Activated naive CD4-positive, alpha-beta T cell treated with anti-CD3 and anti-CD28 coated beads, Interleukin-2, amount 50 U/mL, for 72 hours (primary cell): Measurements from ENCODE around the gene ATXN7L1. TPM values are rescaled to one million over a fixed set of nuclear protein-coding genes. Genes with fewer than 3 reads are reported as not detected.
A peak's percentile ranks its signal among the peaks of the same experiment; 100 is the strongest.
"Not testable (repeated sequence)": the region's sequence is repeated elsewhere in the genome, so short reads cannot be mapped to it uniquely, and the experiment has no call there.

Experiments
- ATAC-seq, 2 donors: fragments of 150-1000 bp; cut with Tn5 transposase; 2 replicates each; pipeline ENCODE4 v1.10.0; 2021; ENCODE audit warnings: mild to moderate bottlenecking in 2 of 2, moderate library complexity in 2 of 2
- DNase-seq, 2 donors: peaks; one replicate each; pipeline ENCODE4 v3.0.0; 2021 to 2022; ENCODE audit warnings: low spot score in 2 of 2
- H3K27ac Mint-ChIP-seq, 2 donors: one replicate each; pipeline ENCODE4 v1.8.0; 2022; ENCODE audit warnings: mild to moderate bottlenecking in 2 of 2, mixed read lengths in 2 of 2
- H3K36me3 Mint-ChIP-seq, 2 donors: one replicate each; pipeline ENCODE4 v1.8.0; 2022; ENCODE audit warnings: mixed read lengths in 2 of 2
- H3K9me3 Mint-ChIP-seq, 2 donors: one replicate each; pipeline ENCODE4 v1.8.0; 2022; ENCODE audit warnings: mixed read lengths in 2 of 2
- total RNA-seq, 2 donors: library from RNA; stranded (reverse); gene quantifications; one replicate each; pipeline ENCODE4 v1.2.3, GENCODE V29; 2022

ATXN7L1 gene
- total RNA-seq, 2 donors from 2014 or later, result 7.3 to 10.8 TPM

DNA sequence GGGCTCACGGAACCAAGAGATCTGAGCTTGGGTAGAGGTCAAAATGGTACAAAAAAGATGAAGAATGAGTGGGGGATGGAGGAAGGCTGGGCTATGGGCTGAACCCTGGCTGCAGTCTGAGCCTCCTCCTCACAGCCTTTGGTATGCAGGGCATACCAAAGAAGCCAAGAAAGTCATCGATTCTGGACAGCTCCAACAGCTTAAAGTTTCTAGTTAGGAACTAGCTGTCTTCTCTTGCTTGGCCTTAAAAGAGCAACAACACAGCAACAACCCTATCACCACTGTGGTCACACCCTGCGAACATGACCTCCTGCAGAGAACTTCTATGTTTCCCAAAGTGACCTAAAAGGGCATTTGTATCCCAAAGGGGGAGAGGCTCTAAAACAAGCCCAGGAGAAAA, 169.0 kb downstream of the ATXN7L1 start:
- no peak for DNase-seq
- Mint-ChIP-seq H3K9me3 (peaks cover 17 to 19% of the 10 kb centered on the region in 2 donors), H3K27ac (no peak overlapping the region), H3K36me3 (peaks cover 26 to 29% of the 10 kb centered on the region in 2 donors)
- ATAC-seq, result no peak

DNA sequence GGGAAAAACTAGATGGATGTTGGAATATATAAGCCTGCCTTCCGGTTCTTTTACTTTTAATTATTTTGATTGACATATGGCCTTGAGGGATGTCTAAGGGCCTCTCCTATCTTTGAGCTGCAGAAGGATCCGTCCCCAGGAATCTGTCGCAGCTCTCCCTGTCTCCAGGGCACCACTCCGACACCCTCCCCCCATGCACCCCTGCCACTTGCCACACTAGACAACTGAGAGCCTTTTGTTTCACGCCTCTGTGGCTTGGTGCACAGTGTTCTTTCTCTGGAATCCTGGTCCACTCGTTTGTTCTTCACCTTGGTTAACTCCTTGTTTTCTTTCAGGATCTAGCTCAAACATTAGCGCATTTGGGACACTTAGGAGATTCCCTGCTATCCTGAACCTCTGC, 171.0 kb downstream of the ATXN7L1 start:
- peaks cover 6 to 12% of the 10 kb centered on the region in 2 donors for H3K36me3 Mint-ChIP-seq
- peaks cover 4 to 5% of the 10 kb centered on the region in 2 donors for H3K9me3 Mint-ChIP-seq
- no peak for DNase-seq
- ATAC-seq, result no peak
- no peak overlapping the region for H3K27ac Mint-ChIP-seq

DNA sequence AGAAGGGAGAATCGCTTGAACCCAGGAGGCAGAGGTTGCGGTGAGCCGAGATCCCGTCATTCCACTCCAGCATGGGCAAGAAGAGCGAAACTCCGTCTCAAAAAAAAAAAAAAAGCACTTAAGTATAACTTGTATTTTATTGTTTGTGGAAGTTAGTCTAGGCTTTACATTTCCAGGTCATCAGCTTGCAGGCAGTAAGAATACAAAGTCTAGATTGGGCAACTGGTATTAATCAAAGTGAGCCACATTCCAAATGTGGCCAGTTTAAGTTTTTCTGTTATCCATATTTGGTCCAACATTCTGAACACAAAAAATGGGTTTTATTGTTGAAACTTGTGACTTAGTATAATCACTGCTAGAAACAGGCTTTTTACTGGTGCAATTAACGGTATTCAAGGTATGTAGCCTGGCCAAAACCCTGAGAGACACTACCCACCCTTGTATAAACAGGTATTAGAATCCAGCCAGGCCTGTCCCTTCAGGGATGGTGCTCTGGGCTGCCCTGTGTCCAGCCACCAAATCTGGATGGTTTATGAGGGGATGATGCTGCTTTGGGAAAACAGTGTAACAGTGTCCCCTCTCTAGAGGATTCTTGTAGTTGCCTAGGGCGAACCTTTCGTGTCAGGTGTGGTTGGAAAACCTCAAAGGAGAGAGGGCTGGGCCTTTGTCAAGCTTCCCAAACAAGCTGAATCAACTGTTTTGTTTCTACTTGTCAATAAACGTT, 173.0 kb downstream of the ATXN7L1 start:
- Mint-ChIP-seq H3K27ac (no peak overlapping the region), H3K36me3 (no peaks in the 10 kb centered on the region), H3K9me3 (no peaks in the 10 kb centered on the region)
- no peak for ATAC-seq
- no peak for DNase-seq

DNA sequence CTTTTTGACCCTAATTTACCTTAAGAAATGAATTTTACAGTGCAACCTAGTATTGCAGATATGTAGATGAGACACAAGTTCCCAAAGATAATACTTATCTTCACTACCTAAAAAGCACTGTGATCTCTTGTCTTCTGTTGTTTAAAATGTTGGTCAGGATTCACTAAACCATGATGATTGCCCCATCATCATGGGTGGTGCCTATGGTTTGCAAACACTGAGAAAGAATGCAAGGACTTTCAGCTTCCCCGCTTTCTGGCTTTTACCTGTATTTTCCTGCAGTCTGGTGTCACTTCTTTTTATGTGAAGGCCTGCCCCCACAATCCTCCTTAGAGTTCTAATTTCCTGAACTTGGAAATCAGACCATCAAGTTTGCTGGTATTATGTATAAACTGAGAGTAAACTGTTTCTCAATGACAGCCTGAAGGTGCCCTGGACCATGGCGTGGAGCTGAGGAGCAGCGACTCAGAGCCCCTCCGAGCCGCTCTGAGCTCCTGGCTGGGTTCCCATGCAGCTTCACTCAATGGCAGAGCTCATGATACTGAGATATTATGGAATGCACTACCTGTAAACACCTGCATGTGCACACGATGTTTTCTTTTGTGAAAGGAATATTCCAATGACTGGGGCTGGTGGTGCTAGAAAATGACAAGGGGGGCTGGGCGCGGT, 176.7 kb downstream of the ATXN7L1 start:
- Mint-ChIP-seq H3K9me3 (peaks cover 0 to 8% of the 10 kb centered on the region in 2 donors), H3K27ac (no peak overlapping the region), H3K36me3 (peaks cover 9 to 16% of the 10 kb centered on the region in 2 donors)
- ATAC-seq, result no peak
- no peak for DNase-seq

DNA sequence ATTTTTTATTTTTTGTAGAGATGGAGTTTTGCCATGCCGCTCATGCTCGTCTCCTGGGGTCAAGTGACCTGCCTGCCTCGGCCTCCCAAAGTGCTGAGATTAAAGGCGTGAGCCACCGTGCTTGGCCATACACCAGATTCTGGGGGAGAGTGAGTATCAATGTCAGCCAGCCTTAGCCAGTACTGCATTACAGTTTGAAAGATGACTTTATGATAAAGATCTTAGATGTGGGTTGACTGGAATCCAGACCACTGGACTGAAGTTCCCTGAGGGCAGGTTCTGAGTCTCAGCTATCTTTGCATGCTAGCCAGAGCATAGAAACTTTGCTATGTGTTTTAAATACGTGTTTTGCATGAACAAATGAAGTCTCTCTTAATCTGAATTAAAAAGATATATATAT, 177.9 kb downstream of the ATXN7L1 start:
- DNase-seq, result no peak
- no peak overlapping the region for H3K27ac Mint-ChIP-seq
- peaks cover 0 to 11% of the 10 kb centered on the region in 2 donors for H3K9me3 Mint-ChIP-seq
- ATAC-seq, result no peak
- H3K36me3 Mint-ChIP-seq, result peaks cover 9 to 16% of the 10 kb centered on the region in 2 donors

DNA sequence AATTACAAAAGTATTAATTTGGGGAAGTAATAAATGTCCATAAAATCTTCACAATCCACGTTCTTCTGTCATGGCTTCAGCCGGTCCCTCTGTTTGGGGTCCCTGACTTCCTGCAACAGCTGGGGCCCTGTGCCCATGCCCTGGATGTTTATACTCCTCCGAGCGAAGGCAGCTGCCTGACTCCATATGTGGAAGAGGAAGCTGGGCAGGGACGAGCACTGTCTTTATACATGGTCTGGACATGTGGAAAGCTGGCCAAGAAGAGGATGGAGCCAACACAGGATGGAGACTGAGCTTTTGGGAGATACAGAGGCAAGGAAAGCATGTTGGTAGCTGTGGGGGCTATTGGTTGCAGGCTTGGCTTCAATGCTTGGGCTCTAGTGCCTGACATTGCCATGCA, 178.6 kb downstream of the ATXN7L1 start:
- no peak for DNase-seq
- Mint-ChIP-seq H3K36me3 (peaks cover 9 to 16% of the 10 kb centered on the region in 2 donors), H3K27ac (no peak overlapping the region), H3K9me3 (peaks cover 0 to 12% of the 10 kb centered on the region in 2 donors)
- ATAC-seq, result no peak

DNA sequence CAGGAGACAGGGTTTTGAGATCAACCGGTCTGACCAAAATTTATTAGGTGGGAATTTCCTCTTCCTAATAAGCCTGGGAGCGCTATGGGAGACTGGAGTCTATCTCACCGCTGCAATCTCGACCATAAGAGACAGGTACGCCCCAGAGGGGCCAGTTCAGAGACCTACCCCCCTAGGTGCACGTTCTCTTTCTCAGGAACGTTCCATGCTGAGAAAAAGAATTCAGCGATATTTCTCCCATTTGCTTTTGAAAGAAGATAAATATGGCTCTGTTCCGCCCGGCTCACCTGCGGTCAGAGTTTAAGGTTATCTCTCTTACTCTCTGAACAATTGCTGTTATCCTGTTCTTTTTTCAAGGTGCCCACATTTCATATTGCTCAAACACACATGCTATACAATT, 179.2 kb downstream of the ATXN7L1 start:
- peaks cover 9 to 16% of the 10 kb centered on the region in 2 donors for H3K36me3 Mint-ChIP-seq
- not testable (repeated sequence) for H3K27ac Mint-ChIP-seq, ATAC-seq, DNase-seq
- peaks cover 0 to 12% of the 10 kb centered on the region in 2 donors for H3K9me3 Mint-ChIP-seq

DNA sequence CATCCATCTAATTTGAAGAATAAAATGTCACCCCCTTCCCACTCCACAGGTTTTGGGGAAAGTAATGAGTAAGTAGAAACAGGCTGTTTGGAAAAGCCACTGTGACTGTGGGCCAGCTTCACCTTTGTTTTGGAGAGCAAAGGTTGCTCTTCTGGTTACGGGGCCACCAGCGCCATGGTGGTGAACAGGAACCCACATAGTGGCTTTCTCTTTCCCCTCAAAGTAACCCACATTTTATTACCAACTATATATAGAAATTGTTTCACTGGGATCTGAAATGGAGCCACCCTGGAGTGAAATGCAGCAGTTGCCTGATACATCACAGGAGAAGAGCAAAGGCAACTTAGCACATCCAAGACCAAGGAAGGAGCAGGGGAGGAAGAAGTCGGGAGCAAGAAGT, 182.8 kb downstream of the ATXN7L1 start:
- no peak for DNase-seq
- Mint-ChIP-seq H3K36me3 (peaks cover 9 to 31% of the 10 kb centered on the region in 2 donors), H3K9me3 (peaks cover 0 to 12% of the 10 kb centered on the region in 2 donors), H3K27ac (no peak overlapping the region)
- ATAC-seq, result no peak

DNA sequence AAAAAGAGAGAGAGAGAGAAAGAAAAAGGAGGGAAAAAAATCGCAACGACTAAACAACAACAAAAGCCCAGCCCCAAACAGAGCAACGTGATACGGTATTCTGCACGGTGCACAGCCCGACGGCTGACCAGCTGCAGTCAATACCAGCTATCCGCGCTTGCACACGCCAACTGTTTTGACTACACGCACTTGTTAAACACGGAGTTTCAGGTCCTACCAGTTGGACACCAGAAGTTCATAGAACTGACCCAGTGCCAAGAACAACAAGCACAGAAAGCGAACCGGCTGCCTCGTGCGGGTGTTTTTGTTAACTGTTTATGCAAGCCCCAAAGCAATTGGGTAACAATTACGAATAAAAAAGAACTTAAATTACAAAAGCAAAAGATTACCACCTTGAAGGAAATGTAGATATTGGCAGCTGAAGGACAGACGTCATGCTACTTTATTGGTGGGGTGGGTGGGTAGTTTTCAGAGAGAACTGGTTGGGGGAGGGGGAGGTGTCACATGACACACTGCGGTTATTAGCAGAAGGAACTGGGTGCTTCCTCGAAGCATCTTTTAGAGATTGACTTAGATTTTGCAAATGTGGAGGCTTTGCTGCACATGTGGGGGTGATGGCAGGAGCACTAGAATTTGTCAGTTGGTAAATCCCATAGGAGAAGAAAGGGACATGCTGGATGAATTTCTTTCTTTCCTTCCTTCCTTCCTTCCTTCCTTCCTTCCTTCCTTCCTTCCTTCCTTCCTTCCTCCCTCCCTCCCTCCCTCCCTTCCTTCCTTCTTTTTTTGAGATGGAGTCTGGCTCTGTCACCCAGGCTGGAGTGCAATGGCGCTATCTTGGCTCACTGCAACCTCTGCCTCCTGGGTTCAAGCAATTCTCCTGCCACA, 184.5 kb downstream of the ATXN7L1 start:
- H3K36me3 Mint-ChIP-seq, result peaks cover 8 to 24% of the 10 kb centered on the region in 2 donors
- ATAC-seq (peak; percentile 39 to 55), DNase-seq (no peak)
- H3K9me3 Mint-ChIP-seq, result peaks cover 0 to 12% of the 10 kb centered on the region in 2 donors
- H3K27ac Mint-ChIP-seq, result peak overlapping the region; percentile 96 to 98

DNA sequence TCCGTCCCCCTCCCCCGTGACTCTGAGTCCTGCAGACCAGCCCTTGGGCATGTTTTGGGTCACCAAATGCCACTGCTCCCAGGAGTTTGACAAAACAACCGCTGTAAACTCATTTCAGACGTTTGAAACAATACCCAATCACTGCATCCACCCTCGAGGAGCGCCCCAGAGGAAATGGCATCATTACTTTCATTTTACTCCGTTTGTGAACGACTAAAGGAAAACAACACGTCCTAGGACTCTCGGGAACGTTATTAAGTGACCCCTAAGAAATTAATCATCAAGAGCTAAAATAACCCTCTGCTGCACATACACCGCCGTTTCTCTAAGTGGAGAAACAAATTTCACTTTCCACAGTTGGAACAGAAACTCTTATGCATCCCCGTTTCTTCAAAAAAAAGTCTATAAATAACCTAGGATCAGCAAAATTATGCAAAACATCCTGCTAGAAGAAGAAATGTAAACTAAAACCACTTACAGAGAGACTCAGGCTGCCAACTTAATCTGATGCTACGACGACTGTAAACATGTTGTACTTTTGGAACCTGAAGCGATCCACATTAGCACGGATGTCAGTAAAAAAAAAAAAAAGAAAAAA, 185.2 kb downstream of the ATXN7L1 start:
- Mint-ChIP-seq H3K9me3 (peaks cover 0 to 5% of the 10 kb centered on the region in 2 donors), H3K27ac (peak overlapping the region; percentile 96 to 98), H3K36me3 (peaks cover 1 to 16% of the 10 kb centered on the region in 2 donors)
- DNase-seq, result peak; percentile 44 to 69
- peak; percentile 87 to 92 for ATAC-seq

DNA sequence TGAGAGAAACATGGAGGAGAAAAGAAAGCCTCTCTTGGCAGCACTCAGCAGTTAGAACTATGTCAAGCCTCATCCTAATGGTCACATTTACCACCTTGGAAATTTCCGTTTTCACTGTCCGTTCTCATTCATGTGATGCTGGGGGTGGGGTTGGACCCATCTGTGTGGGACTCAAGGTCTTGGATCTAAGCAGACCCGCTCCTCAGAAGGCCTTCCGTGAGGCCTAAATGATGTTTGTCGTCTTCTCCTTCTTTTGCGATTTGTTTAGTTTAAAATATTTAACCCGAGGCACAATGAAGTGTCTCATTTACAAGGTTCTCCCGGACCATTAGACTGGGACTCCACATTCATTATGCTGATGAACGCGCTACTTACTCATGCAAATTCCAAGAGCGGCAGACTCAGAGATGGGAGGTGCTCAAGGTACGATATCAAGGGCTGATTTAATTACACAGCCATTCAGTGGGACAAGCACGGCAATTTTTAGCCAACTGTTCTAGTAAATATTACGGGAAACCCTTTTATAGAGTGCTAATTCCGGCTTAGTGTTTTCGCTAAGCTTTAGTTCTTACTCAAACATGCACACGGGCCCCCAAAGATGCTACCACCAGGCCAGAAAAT, 186.0 kb downstream of the ATXN7L1 start:
- ATAC-seq, result no peak

DNA sequence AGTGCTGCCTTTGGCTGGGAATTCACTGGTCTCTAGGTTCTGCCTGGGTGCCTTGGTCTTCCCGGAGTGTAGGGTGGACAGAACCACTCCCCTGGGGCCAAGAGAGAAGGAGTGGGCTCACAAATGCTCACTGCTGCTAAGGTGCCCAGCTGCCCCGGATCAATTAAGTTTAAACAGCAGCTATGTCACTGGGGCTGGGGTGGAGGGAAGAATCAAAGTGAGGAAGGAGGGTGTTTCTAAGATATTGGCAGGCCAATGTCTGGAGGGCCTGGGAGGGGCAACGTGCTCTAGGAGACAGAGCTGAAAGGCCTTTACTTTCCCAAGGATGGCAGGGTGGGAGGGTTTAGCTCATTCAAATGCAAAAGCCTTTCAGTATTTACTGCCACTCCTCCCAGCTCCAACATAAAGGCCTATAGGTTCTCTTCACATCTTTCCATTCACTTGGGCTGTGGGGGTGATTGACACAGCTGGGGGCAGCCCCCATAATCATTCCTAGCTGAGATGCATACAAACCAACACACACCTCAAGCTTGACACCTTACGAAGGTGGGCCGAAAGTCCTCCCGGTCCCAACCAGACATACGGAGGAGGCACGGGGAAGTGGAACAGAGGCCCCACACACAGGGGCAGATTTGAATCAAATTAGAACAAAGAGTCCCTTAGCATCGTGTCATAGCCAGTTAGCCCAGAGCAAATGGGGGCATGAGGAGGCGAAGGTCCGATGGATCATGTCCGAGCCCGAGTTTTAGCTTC, 187.2 kb downstream of the ATXN7L1 start:
- H3K27ac Mint-ChIP-seq, result peak overlapping the region; percentile 39 to 96
- no peak for DNase-seq
- peaks cover 0 to 15% of the 10 kb centered on the region in 2 donors for H3K36me3 Mint-ChIP-seq
- ATAC-seq, result no peak
- H3K9me3 Mint-ChIP-seq, result peaks cover 0 to 4% of the 10 kb centered on the region in 2 donors

More for the DNA sequence above, 186.0 kb downstream of the ATXN7L1 start:
- Mint-ChIP-seq H3K9me3 (peaks cover 0 to 4% of the 10 kb centered on the region in 2 donors), H3K27ac (peak overlapping the region in 1 of 2 donors; percentile 96), H3K36me3 (peaks cover 0 to 15% of the 10 kb centered on the region in 2 donors)
- DNase-seq, result no peak

DNA sequence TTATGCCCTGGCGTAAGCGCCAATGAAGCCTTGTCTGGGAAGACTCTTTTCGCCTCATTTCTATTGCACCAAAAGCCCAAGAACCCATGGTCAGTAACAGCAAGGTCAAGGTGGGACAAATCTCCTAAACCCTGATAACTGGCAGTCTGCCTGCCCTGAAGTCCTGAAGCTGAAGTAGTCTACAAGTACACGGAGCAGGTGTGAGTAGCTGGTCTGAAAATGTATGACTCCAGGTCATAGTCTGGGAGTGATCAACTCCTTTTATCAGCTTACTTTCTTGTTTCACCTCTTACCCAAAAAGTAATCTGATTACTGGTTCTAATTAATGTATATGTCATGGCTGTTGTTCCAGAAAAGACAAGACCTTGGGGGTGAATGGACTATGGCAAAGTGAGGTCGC, 187.8 kb downstream of the ATXN7L1 start:
- peaks cover 0 to 15% of the 10 kb centered on the region in 2 donors for H3K36me3 Mint-ChIP-seq
- ATAC-seq, result no peak
- H3K27ac Mint-ChIP-seq, result peak overlapping the region in 1 of 2 donors; percentile 96
- H3K9me3 Mint-ChIP-seq, result peaks cover 0 to 1% of the 10 kb centered on the region in 2 donors
- no peak for DNase-seq

DNA sequence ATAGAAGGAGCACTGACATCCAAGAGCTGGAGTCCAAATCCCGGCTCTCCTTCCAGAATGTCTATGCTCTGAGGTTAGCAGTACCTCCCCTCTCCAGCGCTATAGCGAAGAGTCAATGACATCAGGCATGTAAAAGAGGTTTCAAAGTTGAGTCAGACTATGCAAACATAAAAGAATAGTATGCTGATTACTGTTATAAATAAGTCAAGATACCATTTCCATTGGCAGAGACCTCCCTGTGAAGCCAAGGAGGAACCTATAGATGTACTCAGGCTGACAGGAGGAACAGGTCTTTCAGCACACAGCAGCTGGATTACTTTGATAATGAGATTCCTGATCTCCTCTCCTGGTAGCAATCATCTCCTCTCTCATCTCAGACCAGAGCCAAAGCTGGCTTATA, 191.2 kb downstream of the ATXN7L1 start:
- Mint-ChIP-seq H3K9me3 (no peaks in the 10 kb centered on the region), H3K36me3 (no peaks in the 10 kb centered on the region), H3K27ac (no peak overlapping the region)
- ATAC-seq, result no peak
- DNase-seq, result no peak

DNA sequence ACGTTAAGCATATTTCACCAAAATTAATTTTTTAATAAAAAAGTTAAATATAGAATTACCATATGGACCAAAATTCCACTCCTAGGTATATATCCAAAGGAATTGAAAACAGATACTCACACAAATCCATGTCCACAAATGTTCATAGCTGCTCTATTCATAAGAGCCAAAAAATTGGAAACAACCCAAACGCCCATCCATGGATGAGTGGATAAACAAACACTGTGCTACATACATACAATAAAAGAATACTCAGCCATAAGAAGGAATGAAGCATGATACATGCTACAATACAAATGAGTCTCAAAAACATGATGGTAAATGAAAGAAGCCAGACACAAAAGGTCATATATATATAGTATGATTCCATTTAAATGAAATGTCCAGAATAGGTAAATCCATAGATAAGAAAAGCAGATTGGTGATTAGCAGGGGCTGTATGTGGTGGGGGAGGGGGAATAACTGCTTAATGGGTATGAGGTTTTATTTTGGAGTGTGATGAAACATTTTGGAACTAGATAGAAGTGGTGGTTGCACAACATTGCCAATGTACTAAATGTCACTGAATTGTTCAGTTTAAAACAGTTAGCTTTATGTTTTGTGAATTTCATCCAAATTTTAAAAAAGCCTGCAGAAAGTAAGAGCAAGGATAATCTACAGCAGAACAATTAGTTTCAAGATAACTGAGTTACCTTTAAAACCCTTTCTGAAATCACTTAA, 193.9 kb downstream of the ATXN7L1 start:
- ATAC-seq (no peak), DNase-seq (no peak)
- peaks cover 9 to 16% of the 10 kb centered on the region in 2 donors for H3K36me3 Mint-ChIP-seq
- no peak overlapping the region for H3K27ac Mint-ChIP-seq
- H3K9me3 Mint-ChIP-seq, result no peaks in the 10 kb centered on the region
